Natural killer cell (primary cell): ENCODE data around the gene POLR3K. TPM values are rescaled to one million over a fixed set of nuclear protein-coding genes. Genes with fewer than 3 reads are reported as not detected.
A peak's percentile ranks its signal among the peaks of the same experiment; 100 is the strongest.

Experiments used
- ATAC-seq, 3 donors: fragments of 150-1000 bp in 2 of 3; fragments of 200-7000 bp in 1 of 3; cut with Tn5 transposase; 1 replicate in 1 of 3; 2 replicates in 2 of 3; pipeline ENCODE4 v1.10.0; 2021; ENCODE audit warnings: mild to moderate bottlenecking in 2 of 3, moderate library complexity in 2 of 3
- DNase-seq, 2 donors: peaks; one replicate each; pipeline versions ENCODE4 v3.0.0 to v3.0.0-alpha.2; 2013 to 2021; ENCODE audit warnings: mixed read lengths in 1 of 2
- H3K27ac ChIP-seq: one replicate; pipeline ENCODE4 v1.5.1; 2013; ENCODE audit warnings: mild to moderate bottlenecking, low read length
- H3K27me3 ChIP-seq: one replicate; pipeline ENCODE4 v1.6.1; 2013; ENCODE audit warnings: low read length; ENCODE audit not compliant: control insufficient read depth, insufficient read depth
- H3K36me3 ChIP-seq: one replicate; pipeline ENCODE4 v1.6.1; 2013; ENCODE audit warnings: low read length; ENCODE audit not compliant: control insufficient read depth, insufficient read depth
- H3K4me1 ChIP-seq: one replicate; pipeline ENCODE4 v1.6.1; 2013; ENCODE audit warnings: low read length; ENCODE audit not compliant: control insufficient read depth, insufficient read depth
- H3K4me3 ChIP-seq: one replicate; pipeline ENCODE4 v1.5.1; 2013; ENCODE audit warnings: low read length
- H3K9me3 ChIP-seq: one replicate; pipeline ENCODE4 v1.6.1; 2013; ENCODE audit warnings: low read length; ENCODE audit not compliant: control insufficient read depth, insufficient read depth
- H3K27ac Mint-ChIP-seq, 2 donors: one replicate each; pipeline ENCODE4 v1.8.0; 2022; ENCODE audit warnings: mild to moderate bottlenecking in 2 of 2, mixed read lengths in 2 of 2, moderate library complexity in 1 of 2
- H3K27me3 Mint-ChIP-seq, 2 donors: one replicate each; pipeline ENCODE4 v1.8.0; 2022; ENCODE audit warnings: low read depth in 2 of 2, mixed read lengths in 2 of 2
- H3K36me3 Mint-ChIP-seq: one replicate; pipeline ENCODE4 v1.8.0; 2022; ENCODE audit warnings: mixed read lengths
- H3K4me1 Mint-ChIP-seq, 2 donors: one replicate each; pipeline ENCODE4 v1.8.0; 2022; ENCODE audit warnings: mixed read lengths in 2 of 2
- H3K4me3 Mint-ChIP-seq: one replicate; pipeline ENCODE4 v1.8.0; 2022; ENCODE audit warnings: mild to moderate bottlenecking, moderate library complexity, mixed read lengths
- H3K9me3 Mint-ChIP-seq, 2 donors: one replicate each; pipeline ENCODE4 v1.8.0; 2022; ENCODE audit warnings: mixed read lengths in 2 of 2
- WGBS: methylation state at CpG from one replicate; pipeline ENCODE4 v1.1.7; 2013; ENCODE audit warnings: missing lambda C conversion rate; ENCODE audit not compliant: insufficient coverage; 5-methylcytosine and 5-hydroxymethylcytosine counted together
- intact Hi-C: fragments of 100-400 bp; cut with micrococcal nuclease; formaldehyde crosslinking; loops from one replicate; pipeline ENCODE4 v1.14.2; 2022
- total RNA-seq, 4 donors: library from RNA; stranded (reverse); fragments of 120-200 nt in 1 of 4; gene quantifications; one replicate each; pipeline versions ENCODE4 v1.2.3 to v1.2.4, GENCODE V29; 2013 to 2022
- TF ChIP-seq, protein P1 (sequence below): fragments of 200-600 bp; IDR thresholded peaks from one replicate; pipeline ENCODE4 v1.8.0; 2022; ENCODE audit warnings: antibody characterized with exemption

The POLR3K gene
- total RNA-seq, 3 donors from 2014 or later (not counting 1 experiment from before 2014, with no cell fraction given) = 10.6 to 14.6 (median 11.3) TPM

DNA sequence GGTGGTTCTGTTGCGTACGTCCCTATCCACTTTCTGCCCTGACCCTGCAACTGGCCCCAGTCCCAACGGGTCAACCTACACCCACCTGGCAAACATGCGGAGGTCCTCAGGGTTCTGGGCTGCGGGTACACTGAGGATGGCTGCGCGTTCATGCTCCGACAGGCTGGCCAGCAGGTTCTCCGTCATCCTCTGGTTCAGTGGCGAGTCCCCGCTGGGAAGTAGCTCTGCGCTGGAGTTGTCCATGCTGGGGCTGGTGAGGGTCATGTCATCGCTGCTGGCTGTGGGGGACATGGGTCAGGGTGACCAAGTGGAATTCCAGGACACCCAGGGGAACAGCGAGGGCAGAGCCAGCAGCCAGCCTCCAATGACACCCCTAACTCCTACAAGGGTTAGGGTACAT, 35.2 kb upstream of the POLR3K start:
- no peaks in the 10 kb centered on the region for H3K36me3 Mint-ChIP-seq
- no peak overlapping the region for H3K27ac Mint-ChIP-seq
- no peaks in the 10 kb centered on the region for H3K27me3 Mint-ChIP-seq
- Histone ChIP-seq H3K4me3 (no peak overlapping the region), H3K9me3 (no peaks in the 10 kb centered on the region), H3K27me3 (no peaks in the 10 kb centered on the region), H3K27ac (no peak overlapping the region), H3K36me3 (peaks cover 33% of the 10 kb centered on the region), H3K4me1 (peaks cover 30% of the 10 kb centered on the region)
- intact Hi-C loops = no loop called here
- no peaks in the 10 kb centered on the region for H3K9me3 Mint-ChIP-seq
- H3K4me3 Mint-ChIP-seq = no peak overlapping the region
- TF ChIP-seq, protein P1, sequence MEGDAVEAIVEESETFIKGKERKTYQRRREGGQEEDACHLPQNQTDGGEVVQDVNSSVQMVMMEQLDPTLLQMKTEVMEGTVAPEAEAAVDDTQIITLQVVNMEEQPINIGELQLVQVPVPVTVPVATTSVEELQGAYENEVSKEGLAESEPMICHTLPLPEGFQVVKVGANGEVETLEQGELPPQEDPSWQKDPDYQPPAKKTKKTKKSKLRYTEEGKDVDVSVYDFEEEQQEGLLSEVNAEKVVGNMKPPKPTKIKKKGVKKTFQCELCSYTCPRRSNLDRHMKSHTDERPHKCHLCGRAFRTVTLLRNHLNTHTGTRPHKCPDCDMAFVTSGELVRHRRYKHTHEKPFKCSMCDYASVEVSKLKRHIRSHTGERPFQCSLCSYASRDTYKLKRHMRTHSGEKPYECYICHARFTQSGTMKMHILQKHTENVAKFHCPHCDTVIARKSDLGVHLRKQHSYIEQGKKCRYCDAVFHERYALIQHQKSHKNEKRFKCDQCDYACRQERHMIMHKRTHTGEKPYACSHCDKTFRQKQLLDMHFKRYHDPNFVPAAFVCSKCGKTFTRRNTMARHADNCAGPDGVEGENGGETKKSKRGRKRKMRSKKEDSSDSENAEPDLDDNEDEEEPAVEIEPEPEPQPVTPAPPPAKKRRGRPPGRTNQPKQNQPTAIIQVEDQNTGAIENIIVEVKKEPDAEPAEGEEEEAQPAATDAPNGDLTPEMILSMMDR = no peak
- peaks cover 16 to 23% of the 10 kb centered on the region in 2 donors for H3K4me1 Mint-ChIP-seq
- WGBS = 97% methylated on average over 14 of the region's 14 CpGs
- ATAC-seq (no peak), DNase-seq (no peak)

DNA sequence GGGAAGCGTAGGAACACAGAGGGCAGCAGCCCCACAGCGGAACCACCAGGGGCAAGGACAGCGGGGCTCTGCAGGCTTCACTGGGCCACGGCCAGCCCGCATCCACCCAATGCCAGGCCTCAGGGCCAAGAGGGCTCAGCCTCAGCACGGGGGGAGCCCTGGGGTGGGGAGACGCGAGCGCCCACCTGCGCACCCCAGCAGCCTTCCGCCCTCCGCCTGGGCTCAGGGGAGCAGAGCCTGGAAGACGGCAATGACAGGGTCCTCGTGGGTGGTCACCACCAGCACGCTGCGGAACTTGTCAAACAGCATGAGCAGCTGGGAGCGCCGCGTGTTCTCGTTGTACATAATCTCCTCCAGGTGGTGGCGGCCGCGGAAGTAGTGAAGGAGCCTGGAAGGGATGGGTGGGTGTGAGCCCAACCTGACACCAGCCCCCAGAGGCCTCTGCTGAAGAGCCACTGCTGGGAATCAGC, 33.1 kb upstream of the POLR3K start:
- peaks cover 38% of the 10 kb centered on the region for H3K4me1 ChIP-seq
- Mint-ChIP-seq H3K4me3 (no peak overlapping the region), H3K4me1 (peaks cover 19 to 30% of the 10 kb centered on the region in 2 donors), H3K36me3 (no peaks in the 10 kb centered on the region), H3K9me3 (no peaks in the 10 kb centered on the region), H3K27ac (peak overlapping the region in 1 of 2 donors; percentile 87), H3K27me3 (no peaks in the 10 kb centered on the region)
- no peak for DNase-seq
- TF ChIP-seq, protein P1 = no peak
- ATAC-seq = no peak
- H3K36me3 ChIP-seq = peaks cover 28% of the 10 kb centered on the region
- no peaks in the 10 kb centered on the region for H3K9me3 ChIP-seq
- no peaks in the 10 kb centered on the region for H3K27me3 ChIP-seq
- intact Hi-C loops = no loop called here
- H3K4me3 ChIP-seq = no peak overlapping the region
- WGBS = 94% methylated on average over 23 of the region's 23 CpGs
- no peak overlapping the region for H3K27ac ChIP-seq

DNA sequence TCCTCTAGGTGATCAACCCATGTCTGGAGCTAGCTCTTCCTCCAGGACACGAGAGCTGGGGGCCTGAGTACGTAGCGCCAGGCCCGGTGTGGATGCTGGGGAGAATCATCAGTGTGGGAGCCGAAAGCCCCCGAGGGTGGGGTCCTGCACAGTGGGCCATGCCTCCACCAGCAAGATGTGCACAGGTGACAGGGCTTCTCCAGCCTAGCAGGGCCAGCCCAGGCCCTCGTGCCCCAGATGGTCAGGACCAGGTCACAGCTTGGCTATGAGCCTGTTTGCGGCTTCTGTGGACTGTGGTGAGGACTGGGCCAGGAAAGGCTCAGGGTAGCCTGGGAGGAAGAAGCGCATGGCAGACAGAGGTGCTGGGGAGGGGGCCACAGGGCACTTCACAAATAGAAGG, 32.5 kb upstream of the POLR3K start:
- ATAC-seq (no peak), DNase-seq (no peak)
- peak overlapping the region; percentile 60 to 87 for H3K27ac Mint-ChIP-seq
- no peaks in the 10 kb centered on the region for H3K9me3 Mint-ChIP-seq
- H3K27me3 ChIP-seq = no peaks in the 10 kb centered on the region
- intact Hi-C loops = no loop called here
- no peaks in the 10 kb centered on the region for H3K27me3 Mint-ChIP-seq
- H3K36me3 Mint-ChIP-seq = no peaks in the 10 kb centered on the region
- H3K4me3 ChIP-seq = no peak overlapping the region
- no peaks in the 10 kb centered on the region for H3K9me3 ChIP-seq
- peak overlapping the region; percentile 32 for H3K27ac ChIP-seq
- H3K4me1 Mint-ChIP-seq = peaks cover 19 to 33% of the 10 kb centered on the region in 2 donors
- TF ChIP-seq, protein P1 = no peak
- H3K4me3 Mint-ChIP-seq = no peak overlapping the region
- H3K36me3 ChIP-seq = peaks cover 28% of the 10 kb centered on the region
- 60% methylated on average over 9 of the region's 9 CpGs for WGBS
- H3K4me1 ChIP-seq = peaks cover 38% of the 10 kb centered on the region

DNA sequence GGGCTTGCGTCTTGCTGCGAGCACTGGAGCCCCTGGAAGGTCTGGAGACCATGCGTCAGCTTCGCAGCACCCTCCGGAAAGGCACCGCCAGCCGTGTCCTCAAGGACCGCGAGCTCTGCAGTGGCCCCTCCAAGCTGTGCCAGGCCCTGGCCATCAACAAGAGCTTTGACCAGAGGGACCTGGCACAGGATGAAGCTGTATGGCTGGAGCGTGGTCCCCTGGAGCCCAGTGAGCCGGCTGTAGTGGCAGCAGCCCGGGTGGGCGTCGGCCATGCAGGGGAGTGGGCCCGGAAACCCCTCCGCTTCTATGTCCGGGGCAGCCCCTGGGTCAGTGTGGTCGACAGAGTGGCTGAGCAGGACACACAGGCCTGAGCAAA, 32.0 kb upstream of the POLR3K start:
- intact Hi-C loops = no loop called here
- Histone ChIP-seq H3K4me1 (peaks cover 38% of the 10 kb centered on the region), H3K9me3 (no peaks in the 10 kb centered on the region), H3K27ac (peak overlapping the region; percentile 75), H3K27me3 (no peaks in the 10 kb centered on the region), H3K4me3 (no peak overlapping the region), H3K36me3 (peaks cover 30% of the 10 kb centered on the region)
- Mint-ChIP-seq H3K27me3 (no peaks in the 10 kb centered on the region), H3K27ac (peak overlapping the region; percentile 60 to 87), H3K4me1 (peaks cover 19 to 35% of the 10 kb centered on the region in 2 donors), H3K9me3 (no peaks in the 10 kb centered on the region), H3K4me3 (no peak overlapping the region), H3K36me3 (no peaks in the 10 kb centered on the region)
- WGBS = 81% methylated on average over 18 of the region's 18 CpGs
- no peak for DNase-seq
- TF ChIP-seq, protein P1 = no peak
- no peak for ATAC-seq
